SH-SY5Y (cell line): ENCODE results near the gene MAP3K4.

Experiments
- GATA2 ChIP-seq: IDR thresholded peaks from 2 replicates; pipeline ENCODE4 v1.6.1; 2011; ENCODE audit warnings: mild to moderate bottlenecking, low read depth, low read length
- GATA3 ChIP-seq: IDR thresholded peaks from 2 replicates; pipeline ENCODE4 v1.6.1; 2011; ENCODE audit warnings: low read depth, mild to moderate bottlenecking, low read length, moderate library complexity

GRCh38 chr6:161150566-161150965 lies 159.0 kb downstream of the MAP3K4 start:
- TF ChIP-seq GATA2 (no peak), GATA3 (no peak)
